ENCODE data around the gene ANKH.

Gene ANKH

GRCh38 chr5:14884062-14884612, 12.6 kb upstream of the ANKH start:
- no peak overlapping the region for H3K4me2 ChIP-seq
- TF ChIP-seq CTCF (conservative IDR thresholded peaks at IDR 0.05; ENCODE audit: low read depth, low read length) = no peak
- no peak overlapping the region for H3K27ac ChIP-seq
- no peak overlapping the region for H2AFZ ChIP-seq (ENCODE audit: low read depth)
- peaks cover 3% of the 10 kb centered on the region for H3K4me1 ChIP-seq (ENCODE audit: low read depth, poor library complexity, severe bottlenecking)
- no peaks in the 10 kb centered on the region for H3K27me3 ChIP-seq (ENCODE audit: insufficient read depth, low read depth)
- no peak overlapping the region for H3K9ac ChIP-seq
- H3K4me3 ChIP-seq (IDR thresholded peaks at IDR 0.05; ENCODE audit: insufficient read depth, low read depth, low read length) = no peak overlapping the region
- H3K36me3 ChIP-seq (ENCODE audit: insufficient read depth) = no peaks in the 10 kb centered on the region
- no peaks in the 10 kb centered on the region for H3K79me2 ChIP-seq (ENCODE audit: insufficient read depth, low read depth)
- no peaks in the 10 kb centered on the region for H4K20me1 ChIP-seq (ENCODE audit: insufficient read depth)

- no peaks in the 10 kb centered on the region for H3K27me3 ChIP-seq (ENCODE audit: insufficient read depth, low read depth)
- no peaks in the 10 kb centered on the region for H3K36me3 ChIP-seq (ENCODE audit: insufficient read depth)
- no peak overlapping the region for H3K4me2 ChIP-seq
- H3K4me3 ChIP-seq (IDR thresholded peaks at IDR 0.05; ENCODE audit: insufficient read depth, low read depth, low read length) = no peak overlapping the region
- no peaks in the 10 kb centered on the region for H4K20me1 ChIP-seq (ENCODE audit: insufficient read depth)
- H3K27ac ChIP-seq = no peak overlapping the region
- H3K79me2 ChIP-seq (ENCODE audit: insufficient read depth, low read depth) = no peaks in the 10 kb centered on the region
- H2AFZ ChIP-seq (ENCODE audit: low read depth) = no peak overlapping the region
- no peak overlapping the region for H3K9ac ChIP-seq
- H3K4me1 ChIP-seq (ENCODE audit: low read depth, poor library complexity, severe bottlenecking) = peaks cover 3% of the 10 kb centered on the region
- TF ChIP-seq CTCF (conservative IDR thresholded peaks at IDR 0.05; ENCODE audit: low read depth, low read length) = no peak
Measured at GRCh38 chr5:14882658-14883580, 11.3 kb upstream of the ANKH start.

- Histone ChIP-seq H3K27me3 (ENCODE audit: insufficient read depth, low read depth) (no peaks in the 10 kb centered on the region), H3K4me2 (no peak overlapping the region), H3K36me3 (ENCODE audit: insufficient read depth) (no peaks in the 10 kb centered on the region), H2AFZ (ENCODE audit: low read depth) (no peak overlapping the region), H3K79me2 (ENCODE audit: insufficient read depth, low read depth) (no peaks in the 10 kb centered on the region), H4K20me1 (ENCODE audit: insufficient read depth) (no peaks in the 10 kb centered on the region), H3K9ac (no peak overlapping the region), H3K27ac (no peak overlapping the region), H3K4me3 (IDR thresholded peaks at IDR 0.05; ENCODE audit: insufficient read depth, low read depth, low read length) (no peak overlapping the region), H3K4me1 (ENCODE audit: low read depth, poor library complexity, severe bottlenecking) (peaks cover 3% of the 10 kb centered on the region)
- TF ChIP-seq CTCF (conservative IDR thresholded peaks at IDR 0.05; ENCODE audit: low read depth, low read length) = no peak
Measured at GRCh38 chr5:14881826-14882225, 10.2 kb upstream of the ANKH start.

GRCh38 chr5:14880688-14881087, 9.1 kb upstream of the ANKH start:
- TF ChIP-seq CTCF (conservative IDR thresholded peaks at IDR 0.05; ENCODE audit: low read depth, low read length) = no peak
- H3K27ac ChIP-seq = no peak overlapping the region
- no peaks in the 10 kb centered on the region for H3K79me2 ChIP-seq (ENCODE audit: insufficient read depth, low read depth)
- H3K4me3 ChIP-seq (IDR thresholded peaks at IDR 0.05; ENCODE audit: insufficient read depth, low read depth, low read length) = no peak overlapping the region
- H2AFZ ChIP-seq (ENCODE audit: low read depth) = no peak overlapping the region
- no peaks in the 10 kb centered on the region for H3K27me3 ChIP-seq (ENCODE audit: insufficient read depth, low read depth)
- no peaks in the 10 kb centered on the region for H3K36me3 ChIP-seq (ENCODE audit: insufficient read depth)
- H3K9ac ChIP-seq = no peak overlapping the region
- no peaks in the 10 kb centered on the region for H4K20me1 ChIP-seq (ENCODE audit: insufficient read depth)
- H3K4me1 ChIP-seq (ENCODE audit: low read depth, poor library complexity, severe bottlenecking) = peaks cover 3% of the 10 kb centered on the region
- H3K4me2 ChIP-seq = no peak overlapping the region

All from KMS-11 (cell line).